Right lobe of liver (tissue), 6 donors: Measurements from ENCODE around the gene TTC7B. TPM values are rescaled to one million over a fixed set of nuclear protein-coding genes. Genes with fewer than 3 reads are reported as not detected.

Source experiments
- ATAC-seq, 4 donors: fragments of 200-7000 bp; cut with Tn5 transposase; one replicate each; pipeline ENCODE4 v1.9.1; 2020; ENCODE audit warnings: mild to moderate bottlenecking in 4 of 4, moderate library complexity in 4 of 4
- DNase-seq, 3 donors: peaks; one replicate each; pipeline ENCODE4 v3.0.0-alpha.2; 2020
- H3K27ac ChIP-seq, 3 donors: fragments of 200-600 bp; one replicate each; pipeline ENCODE4 v1.8.0; 2022
- H3K27me3 ChIP-seq, 2 donors: fragments of 200-600 bp; one replicate each; pipeline ENCODE4 v1.8.0; 2022
- H3K36me3 ChIP-seq, 4 donors: fragments of 200-600 bp; sonication (generic) in 1 of 4; one replicate each; pipeline versions ENCODE4 v1.5.1 to v1.8.0; 2017 to 2022; ENCODE audit warnings: control low read depth in 1 of 4
- H3K4me1 ChIP-seq, 4 donors: fragments of 200-600 bp; sonication (generic) in 1 of 4; one replicate each; pipeline versions ENCODE4 v1.5.1 to v1.8.0; 2017 to 2022; ENCODE audit warnings: control low read depth in 1 of 4
- H3K4me3 ChIP-seq, 3 donors: fragments of 200-600 bp; one replicate each; pipeline ENCODE4 v1.8.0; 2022
- H3K9me3 ChIP-seq, 4 donors: fragments of 200-600 bp; sonication (generic) in 1 of 4; one replicate each; pipeline versions ENCODE4 v1.5.1 to v1.8.0; 2017 to 2022; ENCODE audit warnings: control low read depth in 1 of 4
- POLR2A ChIP-seq: fragments of 450-650 bp; IDR thresholded peaks from one replicate; pipeline ENCODE4 v1.6.1; 2017; ENCODE audit warnings: antibody characterized with exemption, mild to moderate bottlenecking
- WGBS: methylation state at CpG from one replicate; pipeline ENCODE4 v1.1.6; 2018; ENCODE audit warnings: low coverage, low lambda C conversion rate; ENCODE audit not compliant: insufficient coverage; ENCODE audit errors: missing lambda C conversion rate; 5-methylcytosine and 5-hydroxymethylcytosine counted together
- intact Hi-C, 2 donors: fragments of 100-400 bp; cut with DNase I; formaldehyde crosslinking; loops; one replicate each; pipeline versions ENCODE4 v1.11.2 to v1.14.1; 2022
- total RNA-seq, 6 experiments: library from RNA; depleted of rRNA in 2 of 6; stranded (reverse); fragments of >200 nt in 2 of 6; fragmentation: NEBNext Ultra II Directional in 3 of 6; extraction: Animal tissue kit (Norgen Biotek cat#: 25700) in 3 of 6; gene quantifications; one replicate each; pipeline versions ENCODE4 v1.1.0 to v1.2.4, GENCODE V29; 2016 to 2023
- TF ChIP-seq, protein P1 (sequence below), 4 donors: fragments of 200-600 bp in 3 of 4; fragments of 450-650 bp in 1 of 4; IDR thresholded peaks; one replicate each; pipeline versions ENCODE4 v1.5.1 to v1.8.0; 2016 to 2022; ENCODE audit warnings: antibody characterized with exemption in 4 of 4, mild to moderate bottlenecking in 2 of 4
- donor health status: DM: no; HTN: yes; CAD: no.
- donor health status: DM: no; HTN: no; CAD: no.
- donor health status: DM: no; HTN: no; CAD: no.
- donor health status: DM: no; HTN: yes; CAD: no.
- donor health status: DM: no; HTN: yes; CAD: no.

TTC7B gene
- total RNA-seq, 6 experiments from 2014 or later, result 18.4 to 56.1 (median 37.5) TPM

DNA sequence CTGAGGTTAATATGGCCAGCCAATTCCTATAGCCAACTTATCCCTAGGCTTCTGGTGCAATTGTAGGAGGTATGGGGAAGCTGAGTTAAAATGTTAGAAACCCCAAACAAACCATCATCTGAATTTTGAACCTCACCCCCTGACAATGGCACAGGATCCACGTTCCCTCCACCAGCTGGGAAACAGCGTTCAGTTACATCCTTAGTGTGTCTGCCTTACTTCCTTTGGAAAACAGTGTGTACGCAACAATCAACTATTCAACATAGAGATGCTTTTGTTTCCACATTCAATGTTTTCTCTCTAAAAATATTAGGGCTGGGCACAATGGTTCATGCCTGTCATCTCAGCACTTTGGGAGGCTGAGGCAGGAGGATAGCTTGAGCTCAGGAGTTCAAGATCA is 203.4 kb downstream of the TTC7B start:
- WGBS, result 72% methylated on average over 3 of the region's 3 CpGs
- ATAC-seq (peak in 1 of 4 donors; percentile 13), DNase-seq (no peak)
- no peaks in the 10 kb centered on the region for H3K27me3 ChIP-seq
- H3K36me3 ChIP-seq, result no peaks in the 10 kb centered on the region
- H3K27ac ChIP-seq, result peak overlapping the region in 1 of 3 donors; percentile 20
- no peak overlapping the region for H3K4me3 ChIP-seq
- H3K9me3 ChIP-seq, result no peaks in the 10 kb centered on the region
- TF ChIP-seq, protein P1, sequence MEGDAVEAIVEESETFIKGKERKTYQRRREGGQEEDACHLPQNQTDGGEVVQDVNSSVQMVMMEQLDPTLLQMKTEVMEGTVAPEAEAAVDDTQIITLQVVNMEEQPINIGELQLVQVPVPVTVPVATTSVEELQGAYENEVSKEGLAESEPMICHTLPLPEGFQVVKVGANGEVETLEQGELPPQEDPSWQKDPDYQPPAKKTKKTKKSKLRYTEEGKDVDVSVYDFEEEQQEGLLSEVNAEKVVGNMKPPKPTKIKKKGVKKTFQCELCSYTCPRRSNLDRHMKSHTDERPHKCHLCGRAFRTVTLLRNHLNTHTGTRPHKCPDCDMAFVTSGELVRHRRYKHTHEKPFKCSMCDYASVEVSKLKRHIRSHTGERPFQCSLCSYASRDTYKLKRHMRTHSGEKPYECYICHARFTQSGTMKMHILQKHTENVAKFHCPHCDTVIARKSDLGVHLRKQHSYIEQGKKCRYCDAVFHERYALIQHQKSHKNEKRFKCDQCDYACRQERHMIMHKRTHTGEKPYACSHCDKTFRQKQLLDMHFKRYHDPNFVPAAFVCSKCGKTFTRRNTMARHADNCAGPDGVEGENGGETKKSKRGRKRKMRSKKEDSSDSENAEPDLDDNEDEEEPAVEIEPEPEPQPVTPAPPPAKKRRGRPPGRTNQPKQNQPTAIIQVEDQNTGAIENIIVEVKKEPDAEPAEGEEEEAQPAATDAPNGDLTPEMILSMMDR (IDR thresholded peaks at IDR 0.05), result no peak
- no peak for TF ChIP-seq POLR2A
- no peaks in the 10 kb centered on the region for H3K4me1 ChIP-seq
- intact Hi-C loops, result no loop called here

DNA sequence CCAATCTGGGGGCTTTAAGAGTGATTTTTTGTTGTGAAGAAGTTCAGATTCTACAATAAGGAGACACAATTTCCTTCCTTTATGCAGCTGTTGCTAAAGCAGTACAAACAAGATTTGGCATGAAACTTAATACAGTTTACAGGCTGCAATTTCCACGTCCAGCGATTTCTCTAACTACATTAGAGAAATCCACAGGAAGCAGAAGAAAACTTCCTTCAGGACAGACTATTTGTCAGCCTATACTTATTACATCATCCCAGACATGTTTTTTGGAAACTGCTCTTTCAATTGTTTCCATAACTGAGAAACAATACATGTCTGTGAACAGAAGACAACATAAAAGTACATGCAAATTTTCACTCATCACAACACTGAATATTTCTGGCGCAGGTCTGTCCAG is 204.3 kb downstream of the TTC7B start:
- TF ChIP-seq, protein P1 (IDR thresholded peaks at IDR 0.05), result no peak
- TF ChIP-seq POLR2A, result no peak

DNA sequence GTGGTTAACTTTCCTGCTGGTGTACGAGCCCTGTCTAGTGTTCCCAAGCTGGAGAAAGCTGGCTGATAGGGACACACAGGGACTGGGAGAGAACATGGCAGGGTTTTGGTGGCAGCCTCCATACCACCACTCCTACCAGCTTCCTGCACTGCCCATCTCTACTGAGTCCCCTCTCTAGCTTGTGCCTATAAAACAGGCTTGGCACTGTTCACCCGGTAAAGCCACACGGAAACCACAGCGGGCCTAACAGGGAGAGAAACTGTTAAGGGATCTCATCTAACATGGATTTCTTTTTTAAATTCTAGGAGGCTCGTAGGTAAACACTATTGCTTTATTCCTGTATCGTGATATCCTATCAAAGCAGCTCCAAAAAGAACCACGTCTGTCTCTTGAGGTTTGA is 204.7 kb downstream of the TTC7B start:
- WGBS, result 74% methylated on average over 6 of the region's 7 CpGs

More for the DNA sequence above, 204.3 kb downstream of the TTC7B start:
- Histone ChIP-seq H3K4me3 (no peak overlapping the region), H3K27ac (peak overlapping the region in 1 of 3 donors; percentile 6), H3K36me3 (no peaks in the 10 kb centered on the region), H3K9me3 (no peaks in the 10 kb centered on the region), H3K4me1 (no peaks in the 10 kb centered on the region), H3K27me3 (no peaks in the 10 kb centered on the region)
- no peak for DNase-seq
- WGBS, result 63% methylated on average over 3 of the region's 3 CpGs
- peak; percentile 38 to 56 (median 43) for ATAC-seq
- intact Hi-C loops, result no loop called here

DNA sequence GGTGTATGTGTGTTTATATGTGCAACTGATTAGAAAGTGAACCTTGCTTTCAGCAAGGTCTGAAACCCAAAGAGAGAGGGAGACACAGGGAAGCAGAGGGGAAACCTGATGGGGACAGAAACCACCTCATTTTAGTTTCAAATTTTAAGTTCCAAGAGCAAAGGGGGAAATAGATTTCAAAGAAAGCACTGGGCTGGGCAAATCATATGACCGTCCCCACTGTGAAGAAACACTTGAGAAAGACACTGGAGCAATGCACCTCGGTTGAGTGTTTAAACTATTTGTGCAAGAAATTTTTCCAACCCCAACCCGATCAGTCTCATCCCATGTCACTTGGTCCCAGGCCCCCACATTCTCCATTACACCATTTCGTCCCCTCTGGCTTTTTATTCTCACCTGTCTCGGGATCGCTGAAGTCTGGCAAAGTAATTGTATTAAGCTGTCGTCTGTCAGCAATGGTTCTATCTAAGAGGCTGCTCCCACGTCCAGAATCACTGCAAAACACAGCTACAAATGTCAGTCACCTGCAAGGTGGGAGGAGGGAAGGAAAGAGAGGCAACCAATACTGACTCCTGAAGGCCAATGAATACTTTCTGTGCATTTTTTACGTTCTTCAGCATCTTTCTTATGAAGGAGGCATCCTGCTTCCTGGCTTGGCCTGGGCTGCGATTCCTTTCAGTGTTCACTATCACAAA is 205.7 kb downstream of the TTC7B start:
- Histone ChIP-seq H3K36me3 (no peaks in the 10 kb centered on the region), H3K27me3 (no peaks in the 10 kb centered on the region), H3K9me3 (no peaks in the 10 kb centered on the region), H3K4me1 (no peaks in the 10 kb centered on the region), H3K4me3 (no peak overlapping the region), H3K27ac (no peak overlapping the region)
- 72% methylated on average over 8 of the region's 10 CpGs for WGBS
- no peak for DNase-seq
- intact Hi-C loops, result no loop called here
- TF ChIP-seq, protein P1 (IDR thresholded peaks at IDR 0.05), result no peak
- no peak for ATAC-seq

More for the DNA sequence above, 204.7 kb downstream of the TTC7B start:
- no peaks in the 10 kb centered on the region for H3K27me3 ChIP-seq
- intact Hi-C loops, result no loop called here
- no peaks in the 10 kb centered on the region for H3K4me1 ChIP-seq
- ATAC-seq, result no peak
- no peaks in the 10 kb centered on the region for H3K9me3 ChIP-seq
- TF ChIP-seq POLR2A, result no peak
- TF ChIP-seq, protein P1 (IDR thresholded peaks at IDR 0.05), result no peak
- H3K4me3 ChIP-seq, result no peak overlapping the region
- H3K27ac ChIP-seq, result peak overlapping the region in 1 of 3 donors; percentile 1
- no peak for DNase-seq
- H3K36me3 ChIP-seq, result no peaks in the 10 kb centered on the region
